ENCODE data around the gene FIZ1.

DNA sequence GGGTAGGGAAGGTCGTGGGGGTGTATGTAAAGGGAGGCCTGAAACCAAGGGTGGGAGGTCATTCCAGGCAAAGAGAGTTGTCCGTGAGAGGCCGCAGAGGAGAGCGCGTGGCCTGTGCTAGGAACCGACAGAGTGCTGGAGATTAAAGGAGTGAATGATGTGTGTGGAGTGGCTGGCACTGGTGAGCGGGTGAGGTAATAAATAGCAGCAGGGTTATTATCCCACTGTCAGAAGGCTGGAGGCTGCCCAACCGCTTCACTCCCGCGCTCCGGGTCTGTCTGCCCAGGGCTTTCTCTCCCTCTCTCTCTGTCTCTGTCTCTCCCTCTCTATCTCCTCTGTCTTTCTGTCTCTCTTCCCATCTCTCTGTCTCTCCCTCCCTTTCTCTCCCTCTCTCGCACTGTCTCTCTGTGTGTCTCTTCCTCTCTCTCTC, 36.0 kb downstream of the FIZ1 start:
- TF ChIP-seq, protein P1, sequence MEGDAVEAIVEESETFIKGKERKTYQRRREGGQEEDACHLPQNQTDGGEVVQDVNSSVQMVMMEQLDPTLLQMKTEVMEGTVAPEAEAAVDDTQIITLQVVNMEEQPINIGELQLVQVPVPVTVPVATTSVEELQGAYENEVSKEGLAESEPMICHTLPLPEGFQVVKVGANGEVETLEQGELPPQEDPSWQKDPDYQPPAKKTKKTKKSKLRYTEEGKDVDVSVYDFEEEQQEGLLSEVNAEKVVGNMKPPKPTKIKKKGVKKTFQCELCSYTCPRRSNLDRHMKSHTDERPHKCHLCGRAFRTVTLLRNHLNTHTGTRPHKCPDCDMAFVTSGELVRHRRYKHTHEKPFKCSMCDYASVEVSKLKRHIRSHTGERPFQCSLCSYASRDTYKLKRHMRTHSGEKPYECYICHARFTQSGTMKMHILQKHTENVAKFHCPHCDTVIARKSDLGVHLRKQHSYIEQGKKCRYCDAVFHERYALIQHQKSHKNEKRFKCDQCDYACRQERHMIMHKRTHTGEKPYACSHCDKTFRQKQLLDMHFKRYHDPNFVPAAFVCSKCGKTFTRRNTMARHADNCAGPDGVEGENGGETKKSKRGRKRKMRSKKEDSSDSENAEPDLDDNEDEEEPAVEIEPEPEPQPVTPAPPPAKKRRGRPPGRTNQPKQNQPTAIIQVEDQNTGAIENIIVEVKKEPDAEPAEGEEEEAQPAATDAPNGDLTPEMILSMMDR (IDR thresholded peaks at IDR 0.05) = no peak
- TF ChIP-seq POLR2A (IDR thresholded peaks at IDR 0.05) = no peak

Data from esophagus squamous epithelium (tissue), 4 donors.